ENCODE data around the gene SIGLEC1.

Gene SIGLEC1

DNA sequence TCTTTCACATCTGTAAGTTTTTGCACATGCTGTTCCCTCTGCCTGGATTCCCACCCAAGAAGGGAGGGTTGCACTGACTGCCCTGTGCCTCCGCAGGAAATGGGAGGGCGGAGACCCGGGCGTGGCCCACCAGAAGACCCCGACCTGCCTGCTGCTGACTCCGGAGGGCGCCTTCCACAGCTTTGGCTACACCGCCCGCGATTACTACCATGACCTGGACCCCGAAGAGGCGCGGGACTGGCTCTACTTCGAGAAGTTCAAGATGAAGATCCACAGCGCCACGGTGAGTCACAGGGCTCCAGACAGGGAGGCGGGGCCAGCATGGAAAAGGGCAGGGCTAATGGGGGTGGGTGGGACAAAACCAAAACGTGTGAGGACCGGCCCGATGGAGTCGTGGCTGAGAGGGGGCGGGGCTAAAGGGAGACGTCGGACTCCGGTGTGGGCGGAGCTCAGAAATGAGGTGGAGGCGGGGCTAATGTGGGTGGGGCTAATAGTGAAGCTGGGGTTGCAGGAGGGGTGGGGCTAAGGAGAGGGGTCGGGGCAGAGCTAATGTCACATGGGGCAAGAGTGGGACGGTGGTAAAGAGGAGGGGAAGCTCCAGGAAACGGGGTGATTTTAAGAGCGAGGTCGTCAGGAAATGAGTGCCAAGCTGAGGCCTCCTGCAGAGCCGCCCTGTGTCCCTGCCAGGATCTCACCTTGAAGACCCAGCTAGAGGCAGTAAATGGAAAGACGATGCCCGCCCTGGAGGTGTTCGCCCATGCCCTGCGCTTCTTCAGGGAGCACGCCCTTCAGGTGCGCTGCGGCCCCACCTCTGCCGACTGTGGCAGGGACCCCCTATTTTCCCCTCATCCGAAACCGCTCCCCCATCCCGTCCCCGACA, 32.6 kb upstream of the SIGLEC1 start:
- DNase-seq, result peak in 5 of 56 donors; percentile 15 to 88 (median 26)

- no peak for DNase-seq
Measured at GRCh38 chr20:3744037-3744436, 31.6 kb upstream of the SIGLEC1 start.

GRCh38 chr20:3743251-3743650, 30.9 kb upstream of the SIGLEC1 start:
- no peak for DNase-seq

GRCh38 chr20:3741836-3742458, 29.5 kb upstream of the SIGLEC1 start:
- DNase-seq, result no peak

- no peak for DNase-seq
Measured at GRCh38 chr20:3740615-3741301, 28.4 kb upstream of the SIGLEC1 start.

DNA sequence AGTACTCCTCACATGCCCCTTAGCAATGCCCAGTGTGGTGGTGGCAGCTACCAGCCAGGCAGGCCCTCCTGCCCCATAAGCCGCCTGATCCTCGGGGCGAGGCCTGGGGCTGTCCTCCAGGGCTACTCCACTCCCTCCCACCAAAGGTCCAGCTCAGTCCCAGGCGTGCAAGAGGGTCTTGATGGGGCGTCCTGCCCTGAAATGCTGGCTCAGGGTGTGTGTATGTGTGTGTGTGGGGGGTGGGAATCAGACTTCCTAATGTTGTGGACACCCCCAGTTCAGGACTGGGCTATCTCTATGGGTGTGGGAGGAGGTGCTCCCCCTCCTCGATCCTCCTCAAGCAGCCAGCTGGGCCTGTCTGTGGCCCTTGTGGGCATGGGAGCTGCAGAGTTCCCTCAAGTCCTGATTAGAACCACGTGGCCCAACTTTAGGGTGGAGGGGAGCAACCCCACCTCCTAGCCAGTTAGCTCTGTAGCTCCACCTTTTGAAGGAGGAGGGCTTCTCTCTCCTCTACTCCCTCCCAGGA, 27.6 kb upstream of the SIGLEC1 start:
- DNase-seq, result no peak

GRCh38 chr20:3739054-3739925, 26.9 kb upstream of the SIGLEC1 start:
- no peak for DNase-seq

DNA sequence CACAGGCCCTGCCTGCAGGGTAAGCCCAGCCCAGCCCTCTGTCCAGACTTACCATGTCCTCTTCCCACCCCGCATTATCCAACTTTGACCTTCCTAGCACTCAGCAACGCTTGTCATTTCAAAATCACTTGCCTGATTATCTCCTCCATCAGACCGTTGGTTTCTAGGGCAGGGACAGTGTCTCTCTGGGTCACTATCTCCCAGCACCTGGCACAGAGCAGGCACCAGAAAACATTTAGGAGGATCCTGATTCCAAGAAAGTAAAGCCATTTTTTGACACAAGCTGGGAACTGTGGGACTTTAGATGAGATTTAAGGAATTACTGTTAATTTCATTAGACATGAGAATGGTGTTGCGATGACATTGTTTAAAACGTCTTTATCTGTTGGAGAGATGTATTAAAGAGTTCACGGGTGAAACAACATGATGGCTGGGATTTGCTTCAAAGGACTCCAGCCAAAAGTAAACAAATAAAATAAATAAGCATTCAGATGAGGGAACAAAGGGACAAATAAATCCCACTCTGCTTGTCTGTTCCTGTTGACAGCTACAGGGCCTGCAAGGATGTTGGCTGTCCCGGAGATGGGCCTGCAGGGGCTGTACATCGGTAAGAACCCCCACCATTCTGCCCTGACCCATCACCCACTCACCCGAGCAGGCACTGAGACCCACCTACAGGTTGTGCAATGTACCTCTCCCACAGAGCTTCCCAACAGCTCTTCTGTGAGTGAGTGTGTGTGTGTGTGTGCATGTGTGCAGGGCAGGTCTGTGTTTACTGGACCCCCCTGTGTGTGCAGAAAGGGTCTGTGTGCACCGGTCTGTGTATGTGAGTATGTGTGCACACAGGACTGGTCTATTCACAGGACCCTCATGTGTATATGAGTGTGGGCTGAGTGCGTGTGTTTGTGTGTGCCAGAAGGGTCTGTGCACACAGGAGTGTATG, 26.0 kb upstream of the SIGLEC1 start:
- no peak for DNase-seq

GRCh38 chr20:3735768-3736167, 23.4 kb upstream of the SIGLEC1 start:
- DNase-seq, result no peak

DNA sequence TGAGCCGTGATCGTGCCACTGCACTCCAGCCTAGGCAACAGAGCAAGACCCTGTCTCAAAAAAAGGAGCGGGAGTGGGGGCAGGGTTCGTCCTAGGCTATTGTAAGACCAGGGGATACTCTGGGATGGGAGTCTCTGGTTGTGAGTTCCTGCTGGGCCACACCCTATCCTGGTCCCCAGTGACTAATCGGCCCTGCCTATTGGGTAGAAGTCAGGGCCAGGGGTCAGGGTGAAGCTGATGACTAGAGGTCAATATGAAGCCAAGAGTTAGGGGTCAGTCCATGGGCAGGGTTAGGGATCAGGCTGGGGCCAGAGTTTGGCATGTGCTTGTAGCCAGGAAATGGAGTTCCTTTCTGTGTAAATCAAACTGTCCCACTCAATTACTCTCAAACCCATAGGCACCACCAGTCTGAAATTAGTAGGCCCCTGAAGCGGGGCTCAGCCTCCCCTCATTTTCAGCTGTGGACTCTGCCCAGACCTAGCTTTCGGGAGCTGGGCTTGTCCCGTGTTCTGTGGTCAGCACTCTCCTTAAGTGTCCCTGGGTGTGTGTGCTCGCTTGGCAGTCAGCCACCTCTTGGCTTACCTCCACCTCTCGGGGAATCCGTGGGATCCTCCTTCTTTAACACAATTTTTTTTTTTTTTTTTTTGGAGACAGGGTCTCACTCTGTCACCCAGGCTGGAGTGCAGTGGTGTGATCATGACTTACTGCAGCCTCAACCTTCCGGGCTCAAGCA, 21.9 kb upstream of the SIGLEC1 start:
- no peak for DNase-seq

- no peak for DNase-seq
Measured at GRCh38 chr20:3733119-3733995, 21.0 kb upstream of the SIGLEC1 start.

- no peak for DNase-seq
Measured at GRCh38 chr20:3732327-3733118, 20.1 kb upstream of the SIGLEC1 start, which contains the start of gene HSPA12B. TSS of gene HSPA12B (plus strand) at chr20:3732685. CDS start at chr20:3738675, 5,990 bp downstream.

DNA sequence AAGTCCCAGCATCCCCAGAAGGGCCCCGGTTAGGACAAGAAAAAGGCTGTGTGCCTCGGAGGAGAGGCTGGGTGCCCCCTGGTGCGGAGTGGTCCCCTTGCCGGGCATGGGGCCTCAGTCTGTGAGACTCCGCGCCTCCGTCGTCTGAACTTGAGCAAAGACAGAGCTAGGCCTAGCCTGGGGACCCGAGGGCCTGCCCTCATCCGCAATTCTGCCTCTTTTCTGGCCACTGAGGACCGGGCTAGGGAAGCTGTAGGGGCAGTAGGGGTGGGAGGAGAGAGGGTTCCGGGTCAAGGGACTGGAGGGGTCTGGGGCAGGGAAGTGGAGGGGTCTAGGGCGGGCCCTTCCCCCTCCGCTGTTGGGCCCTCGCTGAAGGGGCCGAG, 19.5 kb upstream of the SIGLEC1 start:
- no peak for DNase-seq

DNA sequence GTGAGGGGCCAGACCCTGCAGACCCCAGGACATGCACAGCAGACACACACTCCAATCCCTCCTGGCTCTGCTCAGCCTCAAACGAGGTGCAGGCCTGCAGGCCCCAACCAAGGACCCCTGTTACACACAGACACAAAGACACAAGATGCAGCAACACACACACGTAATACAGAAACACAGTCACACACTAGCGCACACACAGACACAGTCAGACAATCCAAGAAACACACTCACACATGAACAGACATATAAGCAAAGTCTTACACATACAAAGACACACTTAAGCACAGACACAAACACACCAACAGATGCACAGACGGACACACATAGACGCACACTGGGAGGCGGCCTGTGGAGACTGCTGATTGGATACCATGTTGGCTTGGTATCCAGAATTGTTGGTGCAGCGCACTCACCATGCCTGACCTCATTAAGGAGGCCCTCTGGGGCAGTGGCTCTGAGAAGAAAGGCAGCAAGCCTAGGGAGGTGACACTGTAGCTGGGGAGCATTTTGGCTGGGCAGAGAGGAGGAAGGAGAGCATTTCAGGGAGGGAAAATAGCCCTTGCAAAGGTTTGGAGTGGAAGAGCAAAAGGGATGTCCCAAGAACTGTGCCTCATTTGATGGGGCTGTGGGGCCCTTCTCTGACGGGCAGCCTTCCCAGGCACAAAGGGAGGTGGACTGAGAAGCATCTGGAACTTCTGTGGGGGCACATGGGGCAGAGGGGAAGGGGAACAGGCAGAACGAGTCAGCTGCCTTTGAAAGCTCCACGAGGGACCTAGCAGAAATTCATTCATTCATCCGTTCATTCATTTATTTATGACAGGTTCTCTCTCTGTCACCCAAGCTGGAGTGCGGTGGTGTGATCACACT, 18.6 kb upstream of the SIGLEC1 start:
- no peak for DNase-seq

- no peak for DNase-seq
Measured at GRCh38 chr20:3729811-3730540, 17.6 kb upstream of the SIGLEC1 start.
